SK-N-SH (cell line): Measurements from ENCODE around the gene PITPNB.

Source experiments
- CHD2 ChIP-seq: fragments of 150-350 bp; IDR thresholded peaks from 2 replicates; pipeline ENCODE4 v1.6.1; 2018; ENCODE audit warnings: low read length; ENCODE audit not compliant: partially characterized antibody
- EP300 ChIP-seq, 2 experiments: IDR thresholded peaks; 2 replicates each; pipeline versions ENCODE4 v1.4.0 to v1.6.1; 2012; ENCODE audit warnings: borderline replicate concordance in 1 of 2, low read depth in 1 of 2, low read length in 1 of 2
- FOXJ3 ChIP-seq: sonication (generic); formaldehyde crosslinking; IDR thresholded peaks from 2 replicates; pipeline ENCODE4 v1.5.1; 2020; ENCODE audit warnings: mild to moderate bottlenecking, missing genetic modification reagents
- GABPA ChIP-seq: IDR thresholded peaks from 2 replicates; pipeline ENCODE4 v1.4.0; 2012; ENCODE audit warnings: low read depth, mild to moderate bottlenecking
- POLR2AphosphoS5 ChIP-seq: IDR thresholded peaks from 2 replicates; pipeline ENCODE4 v1.6.1; 2012; ENCODE audit warnings: low read depth, low read length
- TAF1 ChIP-seq: IDR thresholded peaks from 2 replicates; pipeline ENCODE4 v1.6.1; 2012; ENCODE audit warnings: low read depth, mild to moderate bottlenecking, low read length, moderate library complexity, borderline replicate concordance
- TCF12 ChIP-seq: IDR thresholded peaks from 2 replicates; pipeline ENCODE4 v1.4.0; 2012
- TF ChIP-seq, protein P1 (sequence below): fragments of 200-600 bp; sonication (generic); IDR thresholded peaks from 2 replicates; pipeline ENCODE4 v1.6.1; 2017; ENCODE audit warnings: antibody characterized with exemption, mild to moderate bottlenecking, moderate library complexity

DNA sequence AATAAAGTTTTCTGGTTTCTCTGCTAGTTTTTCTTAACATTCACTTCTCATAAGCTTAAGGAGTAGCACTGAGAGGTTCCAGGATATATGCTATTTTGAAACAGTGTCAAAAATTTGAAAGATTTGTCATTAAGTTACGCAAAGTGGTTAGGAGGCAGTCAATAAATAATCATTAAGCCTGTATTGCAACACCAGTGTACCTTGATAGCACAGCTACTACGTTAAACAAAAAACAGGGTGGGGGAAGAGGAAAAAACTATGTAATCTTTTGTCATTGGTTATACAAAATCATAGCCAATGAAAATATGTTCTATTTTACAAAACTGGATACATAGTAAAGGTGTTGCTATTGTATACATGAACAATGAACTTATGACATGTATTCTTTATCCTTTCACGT, 30.4 kb upstream of the PITPNB start:
- TF ChIP-seq, protein P1, sequence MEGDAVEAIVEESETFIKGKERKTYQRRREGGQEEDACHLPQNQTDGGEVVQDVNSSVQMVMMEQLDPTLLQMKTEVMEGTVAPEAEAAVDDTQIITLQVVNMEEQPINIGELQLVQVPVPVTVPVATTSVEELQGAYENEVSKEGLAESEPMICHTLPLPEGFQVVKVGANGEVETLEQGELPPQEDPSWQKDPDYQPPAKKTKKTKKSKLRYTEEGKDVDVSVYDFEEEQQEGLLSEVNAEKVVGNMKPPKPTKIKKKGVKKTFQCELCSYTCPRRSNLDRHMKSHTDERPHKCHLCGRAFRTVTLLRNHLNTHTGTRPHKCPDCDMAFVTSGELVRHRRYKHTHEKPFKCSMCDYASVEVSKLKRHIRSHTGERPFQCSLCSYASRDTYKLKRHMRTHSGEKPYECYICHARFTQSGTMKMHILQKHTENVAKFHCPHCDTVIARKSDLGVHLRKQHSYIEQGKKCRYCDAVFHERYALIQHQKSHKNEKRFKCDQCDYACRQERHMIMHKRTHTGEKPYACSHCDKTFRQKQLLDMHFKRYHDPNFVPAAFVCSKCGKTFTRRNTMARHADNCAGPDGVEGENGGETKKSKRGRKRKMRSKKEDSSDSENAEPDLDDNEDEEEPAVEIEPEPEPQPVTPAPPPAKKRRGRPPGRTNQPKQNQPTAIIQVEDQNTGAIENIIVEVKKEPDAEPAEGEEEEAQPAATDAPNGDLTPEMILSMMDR, result no peak
- no peak for TF ChIP-seq POLR2AphosphoS5
- no peak for TF ChIP-seq FOXJ3 (CRISPR knock-in tag)
- TF ChIP-seq CHD2, result no peak
- TF ChIP-seq TAF1, result no peak
- no peak for TF ChIP-seq GABPA
- no peak for TF ChIP-seq EP300 (IDR thresholded peaks at IDR 0.05; ENCODE audit: borderline replicate concordance in 1 of 2, low read depth in 1 of 2, low read length in 1 of 2)
- TF ChIP-seq TCF12, result no peak
